Thoracic aorta (tissue), 2 donors: ENCODE results near the gene PTPRE. TPM values are rescaled to one million over a fixed set of nuclear protein-coding genes. Genes with fewer than 3 reads are reported as not detected.

ENCODE experiments used
- ATAC-seq: fragments of 150-250 bp; one replicate; pipeline ENCODE4 v1.8.0; 2017; ENCODE audit warnings: low read depth; ENCODE audit not compliant: insufficient number of reproducible peaks, low FRiP score
- DNase-seq: peaks from one replicate; pipeline ENCODE4 v3.0.0-alpha.2; 2020; ENCODE audit warnings: low spot score
- H3K27ac ChIP-seq, 2 donors: fragments of 200-600 bp; sonication (generic); 1 replicate in 1 of 2; 2 replicates in 1 of 2; pipeline ENCODE4 v1.5.1; 2016; ENCODE audit warnings: mild to moderate bottlenecking in 2 of 2, moderate library complexity in 2 of 2
- H3K27me3 ChIP-seq: fragments of 200-600 bp; sonication (generic); replicated peaks from 2 replicates; pipeline ENCODE4 v1.6.0; 2016; ENCODE audit warnings: mild to moderate bottlenecking; ENCODE audit not compliant: insufficient read depth
- H3K36me3 ChIP-seq: fragments of 200-600 bp; sonication (generic); one replicate; pipeline ENCODE4 v1.5.1; 2016
- H3K4me1 ChIP-seq, 2 donors: fragments of 200-600 bp; sonication (generic); 1 replicate in 1 of 2; 2 replicates in 1 of 2; pipeline versions ENCODE4 v1.5.1 to v1.6.0; 2016; ENCODE audit warnings: low read depth in 2 of 2, mild to moderate bottlenecking in 1 of 2; ENCODE audit not compliant: control insufficient read depth in 1 of 2
- H3K4me3 ChIP-seq: fragments of 200-600 bp; sonication (generic); 2 replicates; pipeline ENCODE4 v1.5.1; 2016; ENCODE audit warnings: mild to moderate bottlenecking
- H3K9me3 ChIP-seq: fragments of 200-600 bp; sonication (generic); 2 replicates; pipeline ENCODE4 v1.5.1; 2016
- total RNA-seq, 2 donors: library from RNA; depleted of rRNA; stranded (reverse); fragments of >200 nt; gene quantifications; one replicate each; pipeline versions ENCODE4 v1.1.0 to v1.2.3, GENCODE V29; 2016
- TF ChIP-seq, protein P1 (sequence below): fragments of 200-600 bp; sonication (generic); IDR thresholded peaks from one replicate; pipeline ENCODE4 v1.5.1; 2019; ENCODE audit warnings: antibody characterized with exemption

The PTPRE gene
- total RNA-seq, 2 donors from 2014 or later, result 41.9 to 45.1 TPM

DNA sequence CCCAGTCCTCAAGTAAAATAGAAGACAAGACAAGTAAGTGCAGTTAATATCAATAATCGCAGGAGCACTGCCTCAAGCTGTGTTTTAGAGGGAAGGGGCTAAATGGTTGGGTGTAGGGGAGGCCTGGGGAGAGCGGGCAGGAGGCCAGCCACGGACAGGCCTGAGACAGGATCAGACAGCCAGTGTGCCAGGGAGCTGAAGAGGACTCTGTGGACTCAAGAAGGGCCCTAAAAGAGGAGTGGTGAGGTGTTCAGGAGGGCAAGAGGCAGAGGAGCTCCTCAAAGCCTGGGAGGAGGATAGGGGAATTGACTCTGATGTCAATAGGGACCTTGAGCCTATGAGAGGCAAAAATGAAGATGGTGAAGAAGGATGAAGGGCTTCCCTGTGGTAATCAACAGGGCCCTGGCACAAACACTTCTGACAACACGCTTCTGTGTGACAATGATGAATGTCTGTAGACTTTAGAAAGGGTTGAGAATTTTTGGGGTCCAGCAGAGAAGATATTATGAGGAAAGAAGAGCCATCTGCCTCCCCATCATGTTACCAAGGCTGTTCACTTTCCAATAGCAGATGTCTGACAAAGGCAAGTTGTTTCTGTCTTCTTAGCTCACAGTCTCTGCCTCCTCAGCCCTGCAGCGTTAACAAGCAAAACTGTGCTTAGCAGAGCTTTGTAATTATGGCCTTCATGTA lies 2.4 kb upstream of the PTPRE start:
- no peaks in the 10 kb centered on the region for H3K27me3 ChIP-seq
- DNase-seq, result no peak
- no peaks in the 10 kb centered on the region for H3K9me3 ChIP-seq
- H3K4me1 ChIP-seq, result peaks cover 3 to 16% of the 10 kb centered on the region in 2 donors
- no peaks in the 10 kb centered on the region for H3K36me3 ChIP-seq
- TF ChIP-seq, protein P1, sequence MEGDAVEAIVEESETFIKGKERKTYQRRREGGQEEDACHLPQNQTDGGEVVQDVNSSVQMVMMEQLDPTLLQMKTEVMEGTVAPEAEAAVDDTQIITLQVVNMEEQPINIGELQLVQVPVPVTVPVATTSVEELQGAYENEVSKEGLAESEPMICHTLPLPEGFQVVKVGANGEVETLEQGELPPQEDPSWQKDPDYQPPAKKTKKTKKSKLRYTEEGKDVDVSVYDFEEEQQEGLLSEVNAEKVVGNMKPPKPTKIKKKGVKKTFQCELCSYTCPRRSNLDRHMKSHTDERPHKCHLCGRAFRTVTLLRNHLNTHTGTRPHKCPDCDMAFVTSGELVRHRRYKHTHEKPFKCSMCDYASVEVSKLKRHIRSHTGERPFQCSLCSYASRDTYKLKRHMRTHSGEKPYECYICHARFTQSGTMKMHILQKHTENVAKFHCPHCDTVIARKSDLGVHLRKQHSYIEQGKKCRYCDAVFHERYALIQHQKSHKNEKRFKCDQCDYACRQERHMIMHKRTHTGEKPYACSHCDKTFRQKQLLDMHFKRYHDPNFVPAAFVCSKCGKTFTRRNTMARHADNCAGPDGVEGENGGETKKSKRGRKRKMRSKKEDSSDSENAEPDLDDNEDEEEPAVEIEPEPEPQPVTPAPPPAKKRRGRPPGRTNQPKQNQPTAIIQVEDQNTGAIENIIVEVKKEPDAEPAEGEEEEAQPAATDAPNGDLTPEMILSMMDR, result no peak
- no peak for ATAC-seq
- H3K4me3 ChIP-seq, result no peak overlapping the region
- H3K27ac ChIP-seq, result no peak overlapping the region

DNA sequence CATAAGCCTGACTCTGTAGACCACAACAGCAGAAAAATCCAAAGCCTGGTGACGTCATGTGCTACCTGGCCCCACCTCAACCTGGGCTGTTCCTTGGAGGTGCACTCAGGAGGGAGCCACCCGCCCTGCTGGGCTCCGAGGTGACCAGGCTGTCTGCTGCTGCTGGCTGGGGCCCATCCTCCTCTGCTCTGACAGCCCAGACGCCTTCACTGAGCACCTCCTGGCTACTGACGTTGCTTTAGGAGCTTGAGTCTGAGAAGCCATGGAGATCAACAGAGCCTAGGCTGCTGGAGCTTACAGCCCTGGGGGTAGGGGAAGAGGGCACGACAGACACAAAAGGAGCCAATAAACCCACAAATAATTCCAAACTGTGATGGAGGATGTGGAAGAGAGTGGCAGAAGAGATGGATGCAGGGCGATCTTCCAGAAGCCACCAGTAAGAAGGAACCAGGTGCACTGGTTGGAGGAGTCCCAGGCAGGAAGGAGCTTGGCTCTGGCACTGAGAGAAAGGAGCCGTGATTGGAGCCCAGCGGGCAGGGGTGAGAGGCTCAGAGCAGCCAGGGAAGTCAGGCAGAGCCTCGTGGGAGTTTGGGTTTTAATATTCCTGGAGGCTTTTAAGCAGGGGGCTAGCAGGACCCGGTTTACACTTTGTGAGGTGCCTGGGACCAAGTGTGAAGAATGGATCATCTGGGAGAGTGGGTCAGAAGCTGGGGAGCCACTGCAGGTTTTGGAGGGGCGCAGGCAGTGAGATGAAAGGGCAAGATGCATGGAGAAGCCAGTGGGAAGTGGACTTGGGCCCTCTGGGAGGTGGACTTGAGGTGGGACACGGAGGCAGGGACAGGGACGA lies 1.7 kb upstream of the PTPRE start:
- Histone ChIP-seq H3K4me3 (no peak overlapping the region), H3K9me3 (no peaks in the 10 kb centered on the region), H3K27me3 (no peaks in the 10 kb centered on the region), H3K36me3 (no peaks in the 10 kb centered on the region), H3K4me1 (peaks cover 3 to 16% of the 10 kb centered on the region in 2 donors), H3K27ac (no peak overlapping the region)
- DNase-seq (no peak), ATAC-seq (no peak)
- TF ChIP-seq, protein P1, result no peak

DNA sequence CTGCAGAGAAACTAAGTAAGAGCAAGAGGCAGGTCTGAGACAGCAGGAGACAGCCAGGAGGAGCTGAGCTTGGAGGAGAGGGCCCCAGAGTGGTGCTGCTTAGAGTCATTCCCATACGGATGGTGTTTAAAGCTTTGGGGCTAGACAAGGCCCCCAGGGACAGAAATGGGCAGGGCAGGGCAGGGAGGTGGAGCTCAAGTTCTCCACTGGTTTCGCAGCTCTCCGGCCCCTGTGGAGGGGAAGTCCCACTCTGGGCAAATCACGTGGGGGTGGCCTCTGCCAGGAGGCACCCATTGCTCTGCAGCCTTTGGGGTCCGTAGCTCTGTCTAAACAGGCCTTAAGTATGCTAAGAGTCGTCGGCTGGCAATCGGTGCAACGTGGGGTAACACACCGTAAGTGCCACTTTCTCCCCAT lies 1.0 kb upstream of the PTPRE start:
- no peaks in the 10 kb centered on the region for H3K9me3 ChIP-seq
- H3K4me1 ChIP-seq, result peaks cover 3 to 16% of the 10 kb centered on the region in 2 donors
- no peaks in the 10 kb centered on the region for H3K36me3 ChIP-seq
- no peak overlapping the region for H3K27ac ChIP-seq
- no peak overlapping the region for H3K4me3 ChIP-seq
- TF ChIP-seq, protein P1, result no peak
- ATAC-seq (no peak), DNase-seq (no peak)
- H3K27me3 ChIP-seq, result no peaks in the 10 kb centered on the region

DNA sequence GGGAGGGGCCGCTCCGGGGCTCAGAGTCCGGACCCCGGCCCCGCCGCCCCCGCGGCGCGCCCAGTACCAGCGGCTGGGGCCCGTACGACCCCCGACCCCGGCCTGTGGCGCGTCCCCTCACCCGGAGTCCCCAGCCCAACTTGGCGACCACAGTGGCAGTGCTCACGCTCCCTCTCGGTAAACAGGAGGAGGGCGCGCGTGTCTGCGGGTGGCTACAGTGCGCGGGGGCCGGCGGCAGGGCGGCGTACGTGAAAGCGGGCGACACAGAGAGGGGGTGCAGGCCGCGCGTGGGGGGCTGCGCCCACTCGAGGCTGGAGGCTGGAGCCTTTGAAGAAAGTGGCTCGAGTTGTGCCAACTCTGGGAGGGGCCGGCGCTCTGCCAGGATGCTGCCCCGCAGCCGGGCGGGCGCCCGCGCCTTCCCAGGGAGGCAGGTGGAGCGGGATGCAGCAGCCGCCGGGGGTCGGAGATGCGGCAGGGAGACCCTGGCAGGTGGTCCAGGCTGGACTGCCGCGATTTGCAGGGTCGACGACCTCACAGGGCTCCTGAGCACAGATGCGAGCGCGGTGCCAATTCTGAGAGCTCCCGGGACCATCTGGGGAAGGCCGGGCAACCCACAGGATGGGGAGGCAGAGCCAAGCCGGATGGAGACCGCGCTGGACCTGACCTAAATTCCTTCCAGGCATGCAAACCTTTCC lies 655 bp downstream of the PTPRE start:
- H3K4me3 ChIP-seq, result peak overlapping the region; percentile 90

More for the DNA sequence above, 655 bp downstream of the PTPRE start:
- no peaks in the 10 kb centered on the region for H3K27me3 ChIP-seq
- TF ChIP-seq, protein P1, result no peak
- no peaks in the 10 kb centered on the region for H3K36me3 ChIP-seq
- H3K27ac ChIP-seq, result peak overlapping the region; percentile 73 to 81
- no peaks in the 10 kb centered on the region for H3K9me3 ChIP-seq
- DNase-seq (no peak), ATAC-seq (peak; percentile 27)
- peaks cover 3 to 27% of the 10 kb centered on the region in 2 donors for H3K4me1 ChIP-seq
